Endothelial cell of umbilical vein (primary cell): Measurements from ENCODE around the gene ALDH8A1.

Source experiments
- CTCF ChIP-seq, 2 donors: IDR thresholded peaks; 1 replicate in 1 of 2; 2 replicates in 1 of 2; pipeline ENCODE4 v1.5.1; 2011; ENCODE audit warnings: low read length in 2 of 2, mild to moderate bottlenecking in 2 of 2, moderate library complexity in 2 of 2, control low read depth in 1 of 2, inconsistent platforms in 1 of 2, low read depth in 1 of 2; ENCODE audit not compliant: insufficient read depth in 1 of 2; ENCODE audit errors: extremely low read depth in 1 of 2
- EZH2 ChIP-seq: IDR thresholded peaks from 2 replicates; pipeline ENCODE4 v1.6.1; 2012; ENCODE audit warnings: borderline replicate concordance, low read depth, mild to moderate bottlenecking, moderate library complexity, low read length, inconsistent platforms; ENCODE audit not compliant: severe bottlenecking
- GATA2 ChIP-seq: IDR thresholded peaks from 2 replicates; pipeline ENCODE4 v1.7.0; 2011; ENCODE audit warnings: low read depth, mild to moderate bottlenecking, moderate library complexity, mixed read lengths, low read length; ENCODE audit not compliant: insufficient read length, insufficient read depth
- JUN ChIP-seq: IDR thresholded peaks from 2 replicates; pipeline ENCODE4 v1.6.1; 2011; ENCODE audit warnings: borderline replicate concordance, low read depth; ENCODE audit not compliant: insufficient read length, insufficient read depth
- POLR2A ChIP-seq: IDR thresholded peaks from 2 replicates; pipeline ENCODE4 v1.6.1; 2012; ENCODE audit warnings: low read depth, mild to moderate bottlenecking, control low read depth, low read length

GRCh38 chr6:134918418-134918961 lies 31.4 kb downstream of the ALDH8A1 start:
- no peak for TF ChIP-seq CTCF (IDR thresholded peaks at IDR 0.05; ENCODE audit: extremely low read depth in 1 of 2, insufficient read depth in 1 of 2, low read depth in 1 of 2, low read length in 2 of 2)
- no peak for TF ChIP-seq EZH2
- no peak for TF ChIP-seq JUN
- no peak for TF ChIP-seq POLR2A
- no peak for TF ChIP-seq GATA2
